GM12801 (cell line): Measurements from ENCODE around the gene RASAL1.

Source experiments
- TF ChIP-seq, protein P1 (sequence below): IDR thresholded peaks from one replicate; pipeline ENCODE4 v1.5.1; 2011; ENCODE audit warnings: control low read depth; ENCODE audit not compliant: insufficient read length; ENCODE audit errors: extremely low read depth

Gene RASAL1

GRCh38 chr12:113062502-113063395 is 72.8 kb downstream of the RASAL1 start:
- TF ChIP-seq, protein P1, sequence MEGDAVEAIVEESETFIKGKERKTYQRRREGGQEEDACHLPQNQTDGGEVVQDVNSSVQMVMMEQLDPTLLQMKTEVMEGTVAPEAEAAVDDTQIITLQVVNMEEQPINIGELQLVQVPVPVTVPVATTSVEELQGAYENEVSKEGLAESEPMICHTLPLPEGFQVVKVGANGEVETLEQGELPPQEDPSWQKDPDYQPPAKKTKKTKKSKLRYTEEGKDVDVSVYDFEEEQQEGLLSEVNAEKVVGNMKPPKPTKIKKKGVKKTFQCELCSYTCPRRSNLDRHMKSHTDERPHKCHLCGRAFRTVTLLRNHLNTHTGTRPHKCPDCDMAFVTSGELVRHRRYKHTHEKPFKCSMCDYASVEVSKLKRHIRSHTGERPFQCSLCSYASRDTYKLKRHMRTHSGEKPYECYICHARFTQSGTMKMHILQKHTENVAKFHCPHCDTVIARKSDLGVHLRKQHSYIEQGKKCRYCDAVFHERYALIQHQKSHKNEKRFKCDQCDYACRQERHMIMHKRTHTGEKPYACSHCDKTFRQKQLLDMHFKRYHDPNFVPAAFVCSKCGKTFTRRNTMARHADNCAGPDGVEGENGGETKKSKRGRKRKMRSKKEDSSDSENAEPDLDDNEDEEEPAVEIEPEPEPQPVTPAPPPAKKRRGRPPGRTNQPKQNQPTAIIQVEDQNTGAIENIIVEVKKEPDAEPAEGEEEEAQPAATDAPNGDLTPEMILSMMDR = no peak

- TF ChIP-seq, protein P1 = no peak
Observed at GRCh38 chr12:113061061-113061694, 74.4 kb downstream of the RASAL1 start.

DNA sequence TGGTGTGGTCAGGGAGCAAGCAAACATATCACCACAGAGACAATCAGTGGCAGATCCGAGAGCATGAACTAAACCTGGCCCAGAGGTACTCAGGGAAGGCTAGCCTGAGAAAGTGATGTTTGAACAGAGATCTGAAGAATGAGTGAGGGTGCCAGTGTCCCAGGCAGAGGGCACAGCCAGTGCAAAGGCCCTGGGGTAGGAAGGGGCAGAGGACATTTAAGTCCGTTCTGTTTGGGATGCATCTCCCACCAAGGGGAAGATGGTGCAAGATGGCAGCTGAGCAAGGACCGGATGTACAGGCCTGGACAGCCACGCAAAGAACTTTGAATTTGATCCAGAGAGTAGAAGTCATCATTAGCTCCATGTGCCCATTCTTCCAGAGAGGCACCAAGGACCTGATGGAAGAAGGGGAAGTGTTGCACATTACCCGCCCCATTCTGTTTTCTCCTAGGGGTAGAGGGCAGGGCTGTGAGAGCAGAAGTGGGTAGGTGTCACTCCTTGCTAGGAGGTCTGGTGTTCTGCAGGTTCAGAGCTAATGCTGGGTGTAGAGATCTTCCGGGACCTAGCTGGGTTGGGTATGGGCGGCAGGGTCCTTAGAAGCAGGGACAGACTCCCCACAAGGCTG is 75.1 kb downstream of the RASAL1 start:
- TF ChIP-seq, protein P1 = no peak

DNA sequence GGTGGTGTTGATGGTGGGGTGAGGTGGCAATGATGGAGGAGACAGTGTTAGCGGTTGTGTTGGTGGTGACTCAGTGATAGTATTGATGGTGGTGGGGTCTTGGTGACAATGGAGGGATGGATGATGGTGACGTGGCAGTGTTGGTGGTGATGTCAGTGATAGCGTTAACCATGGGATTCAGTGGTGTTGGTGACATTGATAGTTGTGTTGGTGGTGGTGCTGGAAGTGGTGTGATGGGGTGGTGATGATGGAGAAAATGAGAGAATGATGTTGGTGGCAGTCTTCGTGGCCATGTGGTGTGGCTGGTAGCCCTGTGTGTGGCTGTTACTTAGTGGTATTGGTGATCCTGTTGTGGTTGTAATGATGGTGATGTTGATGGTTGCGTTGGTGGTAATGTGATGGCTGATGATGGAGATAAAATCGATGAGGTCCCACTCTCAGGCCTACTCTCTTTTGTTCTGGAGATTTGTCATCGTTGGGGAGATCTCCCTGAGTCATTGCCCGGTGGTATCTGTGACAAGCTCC is 76.4 kb downstream of the RASAL1 start:
- TF ChIP-seq, protein P1 = no peak

DNA sequence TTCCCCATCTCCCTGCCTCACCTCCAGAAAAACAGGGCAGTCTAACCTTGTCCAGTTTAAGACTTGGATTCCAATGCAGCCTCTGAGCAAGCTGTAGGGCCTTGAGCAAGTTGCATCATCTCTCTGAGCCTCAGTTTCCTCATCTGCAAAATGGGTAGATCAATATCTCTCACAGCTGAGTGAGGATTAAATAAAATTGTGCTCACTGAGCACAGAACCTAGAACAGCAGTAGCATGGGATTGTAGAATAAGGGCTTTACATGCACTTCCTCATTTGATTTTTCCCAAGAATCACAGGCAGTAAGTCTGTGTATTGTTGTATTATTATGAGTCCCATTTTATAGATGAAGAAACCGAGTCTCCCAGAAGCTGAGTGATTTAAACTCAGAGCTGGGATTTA is 77.0 kb downstream of the RASAL1 start:
- TF ChIP-seq, protein P1 = no peak

GRCh38 chr12:113057565-113058485 is 77.7 kb downstream of the RASAL1 start:
- TF ChIP-seq, protein P1 = no peak
